Urothelium cell line (cell line): ENCODE measurements around the gene KDM3A.
A peak's percentile ranks its signal among the peaks of the same experiment; 100 is the strongest.

Experiments used
- DNase-seq: peaks from one replicate; pipeline ENCODE4 v3.0.0; 2011; ENCODE audit warnings: low spot score, mixed read lengths
- FAIRE-seq: peaks from 2 replicates; lab custom pipeline; 2011; peaks lifted over from hg19 to GRCh38; lab: Jason Lieb, UNC

The KDM3A gene

GRCh38 chr2:86434290-86434689, 6.9 kb upstream of the KDM3A start:
- FAIRE-seq (no peak), DNase-seq (no peak)

GRCh38 chr2:86435531-86435930, 5.6 kb upstream of the KDM3A start:
- DNase-seq = no peak
- FAIRE-seq = no peak

- no peak for DNase-seq
- FAIRE-seq = no peak
These were observed 4.8 kb upstream of the KDM3A start for GRCh38 chr2:86436328-86436727.

GRCh38 chr2:86439879-86440630, 1.1 kb upstream of the KDM3A start:
- no peak for DNase-seq
- no peak for FAIRE-seq

GRCh38 chr2:86441392-86441881, 266 bp downstream of the KDM3A start:
- no peak for DNase-seq
- no peak for FAIRE-seq

GRCh38 chr2:86441882-86442641, 891 bp downstream of the KDM3A start:
- FAIRE-seq (no peak), DNase-seq (peak; percentile 59)

GRCh38 chr2:86442642-86443005, 1.5 kb downstream of the KDM3A start:
- DNase-seq (peak; percentile 78), FAIRE-seq (no peak)

GRCh38 chr2:86443631-86444350, 2.6 kb downstream of the KDM3A start:
- DNase-seq (no peak), FAIRE-seq (no peak)

GRCh38 chr2:86445436-86445835, 4.3 kb downstream of the KDM3A start:
- DNase-seq (no peak), FAIRE-seq (no peak)

- no peak for DNase-seq
- no peak for FAIRE-seq
These were observed 4.9 kb downstream of the KDM3A start for GRCh38 chr2:86446060-86446459.

- no peak for FAIRE-seq
- no peak for DNase-seq
These were observed 12.7 kb downstream of the KDM3A start for GRCh38 chr2:86453836-86454235.

GRCh38 chr2:86454238-86454637, 13.1 kb downstream of the KDM3A start:
- DNase-seq (no peak), FAIRE-seq (no peak)

GRCh38 chr2:86455181-86455580, 14.0 kb downstream of the KDM3A start:
- DNase-seq = no peak
- no peak for FAIRE-seq

- no peak for DNase-seq
- FAIRE-seq = no peak
These were observed 20.0 kb downstream of the KDM3A start for GRCh38 chr2:86461042-86461743.

GRCh38 chr2:86464652-86465051, 23.5 kb downstream of the KDM3A start:
- no peak for DNase-seq
- FAIRE-seq = no peak

- DNase-seq = no peak
- no peak for FAIRE-seq
These were observed 25.1 kb downstream of the KDM3A start for GRCh38 chr2:86466306-86466705.

- DNase-seq (no peak), FAIRE-seq (no peak)
These were observed 27.2 kb downstream of the KDM3A start for GRCh38 chr2:86468162-86469033.

GRCh38 chr2:86470890-86471289, 29.7 kb downstream of the KDM3A start:
- DNase-seq (no peak), FAIRE-seq (no peak)

- no peak for FAIRE-seq
- DNase-seq = no peak
These were observed 30.5 kb downstream of the KDM3A start for GRCh38 chr2:86471637-86472036.

GRCh38 chr2:86476092-86476491, 34.9 kb downstream of the KDM3A start:
- DNase-seq (no peak), FAIRE-seq (no peak)
